ENCODE data around the gene MAST4.
A peak's percentile ranks its signal among the peaks of the same experiment; 100 is the strongest.

Gene MAST4

DNA sequence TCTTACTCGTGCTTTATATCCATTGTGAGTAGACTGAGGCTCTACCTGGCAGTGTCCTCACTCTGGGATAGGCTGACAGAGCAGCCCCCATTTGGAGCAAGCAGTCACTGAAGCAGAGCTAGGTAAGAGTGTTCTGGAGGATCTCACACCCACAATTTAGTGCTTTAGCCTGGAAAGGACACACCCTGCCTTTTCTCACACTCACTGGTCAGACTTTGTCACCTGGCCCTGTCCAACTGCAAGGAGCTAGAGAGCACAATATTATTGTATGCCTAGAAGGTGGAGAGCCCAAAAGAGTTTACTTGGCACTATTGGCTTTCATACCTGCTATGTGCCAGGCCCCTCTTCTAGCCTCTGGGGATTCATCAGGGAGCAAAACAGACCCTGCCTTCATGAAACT, 141.9 kb downstream of the MAST4 start:
- H3K4me1 ChIP-seq, result peaks cover 18 to 52% (median 25%) of the 10 kb centered on the region in 10 experiments
- H3K9ac ChIP-seq, result no peak overlapping the region
- no peaks in the 10 kb centered on the region for H3K27me3 ChIP-seq
- no peak for TF ChIP-seq Cebpa-rat (IDR thresholded peaks at IDR 0.05)
- no peaks in the 10 kb centered on the region for H3K9me3 ChIP-seq (replicated peaks in 1 of 11)
- no peaks in the 10 kb centered on the region for H4K20me1 ChIP-seq
- H3K36me3 ChIP-seq, result no peaks in the 10 kb centered on the region
- H3K4me2 ChIP-seq, result peak overlapping the region in 4 of 11 experiments; percentile 55 to 73 (median 66); a peak in 6 of 22 replicates
- no peak overlapping the region for H3K4me3 ChIP-seq
- H3K27ac ChIP-seq, result no peak overlapping the region

DNA sequence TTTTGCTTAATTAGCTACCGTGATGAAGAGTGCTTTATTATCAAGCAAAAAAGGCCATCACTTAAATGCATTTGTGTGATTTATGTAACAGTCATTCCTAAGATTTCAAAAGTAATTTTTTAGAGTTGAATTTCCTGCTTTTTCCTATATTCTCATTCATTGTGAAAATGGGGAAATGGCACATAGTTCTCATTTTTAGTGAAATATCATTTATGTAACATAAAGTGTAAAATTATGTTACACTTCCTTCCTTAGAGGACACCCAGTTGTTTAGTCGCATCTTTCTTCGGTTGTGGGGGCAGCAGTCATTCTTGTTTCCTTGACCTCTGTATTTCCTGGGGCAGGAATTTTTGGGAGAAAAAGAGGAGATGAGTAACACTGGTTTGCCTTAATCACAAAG, 142.8 kb downstream of the MAST4 start:
- Histone ChIP-seq H4K20me1 (no peaks in the 10 kb centered on the region), H3K9me3 (replicated peaks in 1 of 11) (no peaks in the 10 kb centered on the region; a peak in 1 of 22 replicates), H3K9ac (no peak overlapping the region), H3K4me1 (peaks cover 27 to 61% (median 34%) of the 10 kb centered on the region in 10 experiments), H3K27ac (0 out of 22 replicates have a peak overlapping the region, but pooled peaks of 1 of the 11 experiments have one; percentile 10), H3K27me3 (no peaks in the 10 kb centered on the region), H3K4me3 (no peak overlapping the region), H3K4me2 (peak overlapping the region in 5 of 11 experiments; percentile 40 to 73 (median 62); a peak in 10 of 22 replicates), H3K36me3 (no peaks in the 10 kb centered on the region)
- no peak for TF ChIP-seq Cebpa-rat (IDR thresholded peaks at IDR 0.05)

DNA sequence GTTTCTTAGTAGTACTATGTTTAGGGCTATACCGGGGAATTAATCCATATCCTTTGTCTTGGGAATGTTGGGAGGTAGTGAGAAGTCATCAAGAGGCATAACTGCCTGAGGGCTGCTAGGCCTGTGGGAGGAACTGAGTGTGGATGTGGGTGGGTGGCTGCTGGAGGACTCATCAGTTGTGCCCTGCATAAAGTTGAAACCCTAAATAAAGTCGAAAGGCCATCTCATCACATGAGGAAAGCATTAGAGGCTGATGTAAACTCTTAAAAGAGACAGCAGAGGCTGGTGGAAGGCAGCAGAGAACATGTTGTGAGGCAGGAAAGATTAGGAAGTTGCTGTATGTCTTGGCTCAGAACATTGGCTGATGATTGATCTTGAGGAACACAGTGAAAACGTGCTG, 143.8 kb downstream of the MAST4 start:
- H3K9ac ChIP-seq, result no peak overlapping the region

DNA sequence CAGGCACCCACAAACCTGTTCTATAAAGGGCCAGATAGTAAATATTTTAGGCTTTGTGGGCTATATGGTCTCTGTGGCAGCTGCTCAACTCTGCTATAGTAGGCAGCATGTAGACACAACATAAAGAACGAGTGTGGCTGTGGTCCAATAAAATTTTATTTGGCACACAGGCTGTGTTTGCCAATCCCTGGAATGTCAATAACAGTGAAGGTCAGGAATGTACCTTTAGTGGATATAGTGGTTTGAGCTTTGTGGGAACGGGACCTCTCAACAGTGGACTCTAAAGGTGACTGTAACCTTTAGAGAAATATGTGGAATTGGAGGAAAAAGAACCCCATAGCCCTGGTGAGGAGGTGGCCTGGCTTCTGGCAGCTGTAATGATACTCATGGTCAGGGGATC, 145.2 kb downstream of the MAST4 start:
- H3K27ac ChIP-seq, result peak overlapping the region in 4 of 11 experiments; percentile 64 to 77 (median 68); a peak in 8 of 22 replicates
- H3K27me3 ChIP-seq, result no peaks in the 10 kb centered on the region
- peaks cover 13 to 23% (median 22%) of the 10 kb centered on the region in 11 experiments; a peak in 20 of 22 replicates for H3K9me3 ChIP-seq (replicated peaks in 1 of 11)
- no peaks in the 10 kb centered on the region for H3K36me3 ChIP-seq
- H4K20me1 ChIP-seq, result no peaks in the 10 kb centered on the region
- no peak for TF ChIP-seq Cebpa-rat (IDR thresholded peaks at IDR 0.05)
- H3K4me1 ChIP-seq, result peaks cover 31 to 69% (median 37%) of the 10 kb centered on the region in 10 experiments
- no peak overlapping the region for H3K4me3 ChIP-seq
- H3K4me2 ChIP-seq, result peak overlapping the region in 9 of 11 experiments; percentile 53 to 84 (median 77); a peak in 17 of 22 replicates
- H3K9ac ChIP-seq, result peak overlapping the region in 4 of 11 experiments; percentile 19 to 50 (median 42); a peak in 3 of 22 replicates

More for the DNA sequence above, 143.8 kb downstream of the MAST4 start:
- no peak overlapping the region for H3K27ac ChIP-seq
- no peaks in the 10 kb centered on the region for H4K20me1 ChIP-seq
- no peak overlapping the region for H3K4me3 ChIP-seq
- no peaks in the 10 kb centered on the region for H3K36me3 ChIP-seq
- H3K27me3 ChIP-seq, result no peaks in the 10 kb centered on the region
- peaks cover 31 to 69% (median 37%) of the 10 kb centered on the region in 10 experiments for H3K4me1 ChIP-seq
- peak overlapping the region in 5 of 11 experiments; percentile 19 to 73 (median 62); a peak in 9 of 22 replicates for H3K4me2 ChIP-seq
- H3K9me3 ChIP-seq (replicated peaks in 1 of 11), result peaks cover 6 to 9% (median 7%) of the 10 kb centered on the region in 11 experiments; a peak in 20 of 22 replicates
- TF ChIP-seq Cebpa-rat (IDR thresholded peaks at IDR 0.05), result no peak

DNA sequence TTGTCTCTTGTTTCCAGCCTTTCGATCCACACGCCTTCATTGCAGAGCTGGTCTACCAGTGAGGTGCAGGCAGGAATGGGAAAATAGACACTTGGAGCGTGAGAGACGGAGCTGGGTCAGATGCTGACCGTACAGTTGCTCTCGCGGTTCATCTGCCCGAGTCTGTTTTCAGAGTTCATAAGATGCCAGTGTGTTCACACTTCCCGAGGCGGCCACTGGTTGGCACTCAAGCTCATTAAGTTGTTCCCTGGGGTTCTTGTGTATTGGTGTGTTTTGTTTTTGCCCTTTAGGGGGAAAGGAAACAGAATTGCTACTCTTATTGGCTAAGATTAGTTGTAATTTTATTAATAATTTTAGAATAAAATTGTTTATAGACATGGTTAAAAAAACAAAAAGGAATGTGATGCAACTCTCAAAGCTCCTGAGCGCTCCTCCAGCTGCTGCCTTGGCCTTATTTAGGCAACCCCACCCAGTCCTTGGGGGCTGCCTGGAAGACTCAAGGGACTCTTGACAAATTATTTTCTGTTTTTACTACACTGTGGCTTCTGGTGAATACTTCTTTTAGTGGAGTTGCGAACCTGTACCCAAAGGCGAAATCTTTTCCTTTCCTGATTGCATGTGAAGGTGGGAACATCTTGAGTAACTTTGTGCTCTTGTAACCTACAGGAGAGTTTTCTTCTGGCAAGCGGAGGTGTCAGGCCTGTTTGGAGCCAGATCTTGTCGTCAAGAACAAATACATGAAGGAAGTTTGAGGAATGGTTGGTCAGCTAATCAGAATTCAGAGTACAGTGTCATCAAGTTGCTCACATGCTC, 146.1 kb downstream of the MAST4 start:
- H3K27ac ChIP-seq, result peak overlapping the region in 6 of 11 experiments; percentile 16 to 77 (median 64); a peak in 9 of 22 replicates
- H3K9ac ChIP-seq, result peak overlapping the region in 5 of 11 experiments; percentile 12 to 59 (median 43); a peak in 8 of 22 replicates
- no peaks in the 10 kb centered on the region for H3K27me3 ChIP-seq
- peaks cover 33 to 68% (median 38%) of the 10 kb centered on the region in 10 experiments for H3K4me1 ChIP-seq
- peak in 3 of 11 experiments; percentile 47 to 86 (median 66); a peak in 5 of 22 replicates for TF ChIP-seq Cebpa-rat (IDR thresholded peaks at IDR 0.05)
- no peak overlapping the region for H3K4me3 ChIP-seq
- no peaks in the 10 kb centered on the region for H3K36me3 ChIP-seq
- H4K20me1 ChIP-seq, result no peaks in the 10 kb centered on the region
- peaks cover 13 to 24% (median 22%) of the 10 kb centered on the region in 11 experiments; a peak in 20 of 22 replicates for H3K9me3 ChIP-seq (replicated peaks in 1 of 11)
- peak overlapping the region; percentile 53 to 84 (median 77) for H3K4me2 ChIP-seq

DNA sequence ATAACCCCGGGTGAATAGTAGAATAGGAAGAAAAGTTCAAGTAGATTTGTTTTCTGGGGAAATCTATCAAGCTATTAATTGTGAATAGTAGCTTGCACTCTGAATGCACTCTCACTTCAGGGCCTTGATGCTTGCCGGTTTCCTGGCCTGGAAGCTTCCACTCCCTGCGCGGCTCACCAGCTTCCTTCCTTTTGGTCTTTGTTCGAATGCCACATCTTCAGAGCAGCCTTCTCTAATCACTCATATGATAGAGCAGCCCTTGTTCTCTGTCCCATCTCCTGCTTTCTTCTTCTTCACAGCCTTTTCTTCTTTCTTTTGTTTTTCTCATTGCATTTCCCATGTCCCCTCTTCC, 146.7 kb downstream of the MAST4 start:
- no peaks in the 10 kb centered on the region for H4K20me1 ChIP-seq
- TF ChIP-seq Cebpa-rat (IDR thresholded peaks at IDR 0.05), result no peak
- H3K4me2 ChIP-seq, result peak overlapping the region; percentile 53 to 84 (median 77)

DNA sequence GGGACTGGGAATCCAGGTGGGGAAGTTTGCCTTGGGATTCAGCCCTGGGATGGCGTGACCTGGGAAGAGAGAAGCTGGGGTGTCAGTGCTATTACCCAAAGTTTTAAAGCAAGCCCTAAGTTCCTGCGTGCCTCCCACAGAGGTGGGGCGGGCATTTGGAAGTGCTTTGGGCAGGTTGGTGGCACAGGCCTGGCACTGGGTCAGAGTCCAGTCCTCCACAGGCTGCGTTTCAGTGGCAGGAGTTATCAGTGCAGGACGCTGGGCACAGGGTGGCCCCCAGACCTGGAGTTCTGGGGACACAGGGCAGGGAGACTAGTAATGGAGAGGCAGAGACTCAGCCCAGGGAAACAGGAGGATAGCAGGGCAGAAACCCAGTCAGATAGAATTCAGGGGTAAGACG, 147.2 kb downstream of the MAST4 start:
- peaks cover 13 to 24% (median 22%) of the 10 kb centered on the region in 11 experiments; a peak in 20 of 22 replicates for H3K9me3 ChIP-seq (replicated peaks in 1 of 11)
- no peak for TF ChIP-seq Cebpa-rat (IDR thresholded peaks at IDR 0.05)
- peak overlapping the region in 8 of 11 experiments; percentile 8 to 77 (median 44); a peak in 12 of 22 replicates for H3K27ac ChIP-seq
- no peaks in the 10 kb centered on the region for H3K36me3 ChIP-seq
- H3K9ac ChIP-seq, result peak overlapping the region in 4 of 11 experiments; percentile 19 to 59 (median 42); a peak in 6 of 22 replicates
- peak overlapping the region; percentile 53 to 84 (median 77) for H3K4me2 ChIP-seq
- H3K4me3 ChIP-seq, result no peak overlapping the region
- peaks cover 42 to 70% (median 47%) of the 10 kb centered on the region in 10 experiments for H3K4me1 ChIP-seq
- no peaks in the 10 kb centered on the region for H3K27me3 ChIP-seq
- H4K20me1 ChIP-seq, result no peaks in the 10 kb centered on the region

More for the DNA sequence above, 146.7 kb downstream of the MAST4 start:
- Histone ChIP-seq H3K4me1 (peaks cover 39 to 72% (median 44%) of the 10 kb centered on the region in 10 experiments), H3K36me3 (no peaks in the 10 kb centered on the region), H3K27ac (peak overlapping the region in 7 of 11 experiments; percentile 16 to 77 (median 64); a peak in 10 of 22 replicates), H3K9me3 (replicated peaks in 1 of 11) (peaks cover 13 to 24% (median 22%) of the 10 kb centered on the region in 11 experiments; a peak in 20 of 22 replicates), H3K27me3 (no peaks in the 10 kb centered on the region), H3K4me3 (no peak overlapping the region), H3K9ac (peak overlapping the region in 4 of 11 experiments; percentile 30 to 59 (median 43); a peak in 6 of 22 replicates)

DNA sequence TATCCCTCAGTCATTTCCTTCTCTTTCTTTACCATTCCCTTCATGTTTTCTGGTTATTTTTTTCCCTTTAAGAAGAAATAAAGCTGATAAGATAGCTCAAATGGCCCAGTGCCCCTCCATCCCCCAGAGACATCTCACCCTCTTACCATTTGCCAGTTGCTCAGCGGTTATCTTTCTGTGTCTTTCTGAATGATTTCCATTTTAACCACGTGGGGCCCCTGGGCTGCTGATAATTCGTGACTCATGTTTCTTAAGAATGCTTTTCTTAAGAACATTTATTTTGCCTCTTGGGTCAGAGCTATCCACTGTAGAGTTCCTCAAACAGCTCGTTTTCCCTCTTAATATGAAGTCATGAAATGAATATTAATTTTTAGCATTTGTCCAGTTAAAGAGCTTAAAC, 147.8 kb downstream of the MAST4 start:
- H3K27me3 ChIP-seq, result no peaks in the 10 kb centered on the region
- peaks cover 13 to 24% (median 22%) of the 10 kb centered on the region in 11 experiments; a peak in 20 of 22 replicates for H3K9me3 ChIP-seq (replicated peaks in 1 of 11)
- H4K20me1 ChIP-seq, result no peaks in the 10 kb centered on the region
- no peak for TF ChIP-seq Cebpa-rat (IDR thresholded peaks at IDR 0.05)
- H3K4me3 ChIP-seq, result no peak overlapping the region
- peak overlapping the region in 1 of 11 experiments; percentile 59; a peak in 1 of 22 replicates for H3K9ac ChIP-seq
- peak overlapping the region; percentile 53 to 84 (median 77) for H3K4me2 ChIP-seq
- H3K4me1 ChIP-seq, result peaks cover 40 to 63% (median 46%) of the 10 kb centered on the region in 10 experiments
- no peaks in the 10 kb centered on the region for H3K36me3 ChIP-seq
- peak overlapping the region in 6 of 11 experiments; percentile 1 to 77 (median 64); a peak in 9 of 22 replicates for H3K27ac ChIP-seq

DNA sequence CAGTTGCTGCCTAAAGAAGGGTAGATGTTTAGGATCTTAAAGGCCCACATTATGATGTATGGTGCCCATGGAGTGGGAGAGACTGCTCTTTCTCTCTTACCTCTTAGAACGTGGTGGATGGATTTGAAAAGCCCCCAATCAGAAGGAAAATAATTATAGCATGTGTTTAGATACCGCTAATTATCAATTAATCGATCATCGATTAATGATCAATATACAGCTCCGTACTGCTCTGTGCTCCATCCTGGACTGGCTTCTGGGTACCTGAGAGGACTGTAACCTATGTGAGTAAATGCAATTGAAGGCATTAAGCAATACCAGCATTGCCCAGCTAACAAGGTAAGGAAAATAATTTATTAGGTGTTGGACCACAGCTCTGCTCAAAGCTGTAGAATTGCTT, 149.1 kb downstream of the MAST4 start:
- H3K27me3 ChIP-seq, result no peaks in the 10 kb centered on the region
- no peak overlapping the region for H3K4me2 ChIP-seq
- no peaks in the 10 kb centered on the region for H4K20me1 ChIP-seq
- H3K9ac ChIP-seq, result no peak overlapping the region
- H3K27ac ChIP-seq, result no peak overlapping the region
- TF ChIP-seq Cebpa-rat (IDR thresholded peaks at IDR 0.05), result no peak
- peaks cover 13 to 25% (median 22%) of the 10 kb centered on the region in 11 experiments; a peak in 20 of 22 replicates for H3K9me3 ChIP-seq (replicated peaks in 1 of 11)
- no peaks in the 10 kb centered on the region for H3K36me3 ChIP-seq
- H3K4me3 ChIP-seq, result no peak overlapping the region
- H3K4me1 ChIP-seq, result peaks cover 34 to 50% (median 45%) of the 10 kb centered on the region in 10 experiments

Measured in BLaER1 treated with 17β-estradiol and CSF1 and Interleukin-3, amounts not matched to agents 10 nM and 100 nM (cell line).